ENCODE measurements around the gene NDRG4. TPM values are rescaled to one million over a fixed set of nuclear protein-coding genes. Genes with fewer than 3 reads are reported as not detected.

Gene NDRG4
- polyA plus RNA-seq, 1 of the 3 experiments (the other 2 are of a cell fraction) = 52.0 TPM

DNA sequence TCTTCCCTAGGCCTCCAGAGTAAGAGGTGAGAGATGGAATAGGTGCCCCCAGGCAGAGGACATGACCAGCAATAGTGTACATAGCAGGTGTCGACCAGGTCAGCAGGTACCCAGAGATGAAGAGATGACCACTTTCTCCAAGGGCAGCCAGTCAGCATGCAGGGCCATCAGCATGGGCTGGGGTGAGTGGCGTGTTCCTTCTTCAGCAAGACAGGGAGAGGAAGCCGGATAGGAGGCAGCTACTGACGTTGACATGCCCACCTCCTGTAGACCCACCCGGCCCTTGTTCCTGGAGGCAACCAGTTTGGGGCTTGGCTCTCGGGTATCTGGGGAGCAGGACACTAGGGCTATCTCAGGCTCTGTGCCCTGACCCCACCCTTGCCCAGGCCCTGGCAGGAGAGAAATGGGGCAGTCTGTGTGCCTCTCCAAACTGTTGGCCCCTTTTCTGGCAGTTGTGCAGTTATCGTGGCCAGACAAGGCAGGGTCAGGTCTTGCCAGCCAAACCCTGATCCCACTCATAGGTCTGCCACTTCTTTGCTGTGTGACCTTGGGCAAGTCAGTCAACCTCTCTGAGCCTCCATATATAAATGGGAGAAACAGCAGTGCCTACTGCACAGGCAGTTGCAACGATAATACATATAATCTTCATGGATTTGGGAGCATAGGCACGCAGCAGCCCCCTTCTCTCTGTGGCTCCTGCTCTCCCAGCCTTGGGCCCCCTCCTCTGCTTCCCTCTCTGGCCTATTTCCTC lies 1.4 kb upstream of the NDRG4 start:
- no peak for DNase-seq
- peaks cover 8% of the 10 kb centered on the region; the same call in 1 of the 2 replicates for H3K79me2 ChIP-seq (ENCODE audit: insufficient read depth)
- CTCF ChIA-PET = interaction anchor here (2.0 to 13.4 kb wide), 4 partner anchors 10 to 163 kb away, joined by 6 to 542 read pairs (median 21); no protein-coding TSS in a partner anchor
- H3K27ac ChIP-seq (ENCODE audit: low read depth in 2 of 2, low read length in 1 of 2) = no peak overlapping the region; a peak in 1 of 4 replicates
- no peaks in the 10 kb centered on the region for H3K36me3 ChIP-seq (replicated peaks in 1 of 2; ENCODE audit: control insufficient read depth in 1 of 2, insufficient read depth in 2 of 2, low read length in 1 of 2)
- TF ChIP-seq FOXM1 (IDR thresholded peaks at IDR 0.05; ENCODE audit: low read depth) = no peak
- no peak for TF ChIP-seq YY1 (IDR thresholded peaks at IDR 0.05; ENCODE audit: low read depth)
- TF ChIP-seq RFX5 (IDR thresholded peaks at IDR 0.05; ENCODE audit: low read length) = no peak
- TF ChIP-seq MEF2A (IDR thresholded peaks at IDR 0.05; ENCODE audit: borderline replicate concordance, low read depth) = no peak
- TF ChIP-seq CTCF (IDR thresholded peaks at IDR 0.05) = no peak
- no peak for TF ChIP-seq IRF3 (IDR thresholded peaks at IDR 0.05; ENCODE audit: low read depth, low read length)
- no peak for TF ChIP-seq ZBTB33 (IDR thresholded peaks at IDR 0.05; ENCODE audit: borderline replicate concordance, low read depth)
- no peaks in the 10 kb centered on the region for H3K27me3 ChIP-seq (ENCODE audit: insufficient read depth)
- no peak overlapping the region for H3K4me2 ChIP-seq
- no peaks in the 10 kb centered on the region for H3K9me3 ChIP-seq
- no peaks in the 10 kb centered on the region for H4K20me1 ChIP-seq (ENCODE audit: insufficient read depth)
- H3K4me3 ChIP-seq (ENCODE audit: low read depth in 2 of 2, low read length in 1 of 2) = no peak overlapping the region
- no peaks in the 10 kb centered on the region for H3K9me2 ChIP-seq
- H3K9ac ChIP-seq = no peak overlapping the region
- H3K4me1 ChIP-seq (ENCODE audit: control insufficient read depth in 1 of 2, insufficient read depth in 2 of 2, low read depth in 1 of 2, low read length in 1 of 2) = peaks cover 10 to 49% of the 10 kb centered on the region in 2 experiments; a peak in 3 of 4 replicates
- peaks cover 10% of the 10 kb centered on the region for H3F3A ChIP-seq (replicated peaks; ENCODE audit: insufficient read depth)
- no peak overlapping the region for H2AFZ ChIP-seq (ENCODE audit: low read depth)
- POLR2A ChIA-PET = no interaction called here
- 76% methylated on average over 6 of the region's 9 CpGs for WGBS (ENCODE audit: low lambda C conversion rate)

- ChIA-PET CTCF (interaction anchor here (1.0 to 3.7 kb wide), 6 partner anchors 11 to 162 kb away, joined by 3 to 32 read pairs (median 10); no protein-coding TSS in a partner anchor), POLR2A (interaction anchor here (0.9 to 1.6 kb wide), 3 partner anchors 10 to 130 kb away, joined by 3 to 8 read pairs (median 5); no protein-coding TSS in a partner anchor)
- H3F3A ChIP-seq (replicated peaks; ENCODE audit: insufficient read depth) = peaks cover 10% of the 10 kb centered on the region
- H4K20me1 ChIP-seq (ENCODE audit: insufficient read depth) = no peaks in the 10 kb centered on the region
- no peak overlapping the region for H3K9ac ChIP-seq
- H3K36me3 ChIP-seq (replicated peaks in 1 of 2; ENCODE audit: control insufficient read depth in 1 of 2, insufficient read depth in 2 of 2, low read length in 1 of 2) = peaks cover 0 to 4% of the 10 kb centered on the region in 2 experiments
- no peaks in the 10 kb centered on the region for H3K27me3 ChIP-seq (ENCODE audit: insufficient read depth)
- 79% methylated on average over 9 of the region's 10 CpGs for WGBS (ENCODE audit: low lambda C conversion rate)
- H3K4me1 ChIP-seq (ENCODE audit: control insufficient read depth in 1 of 2, insufficient read depth in 2 of 2, low read depth in 1 of 2, low read length in 1 of 2) = peaks cover 10 to 47% of the 10 kb centered on the region in 2 experiments; a peak in 3 of 4 replicates
- peak overlapping the region in 1 of 2 experiments; percentile 76; a peak in 1 of 4 replicates for H3K4me3 ChIP-seq (ENCODE audit: low read depth in 2 of 2, low read length in 1 of 2)
- no peak for DNase-seq
- H3K9me3 ChIP-seq = no peaks in the 10 kb centered on the region
- H3K27ac ChIP-seq (ENCODE audit: low read depth in 2 of 2, low read length in 1 of 2) = peak overlapping the region in 1 of 2 experiments; percentile 83; a peak in 2 of 4 replicates
- H3K79me2 ChIP-seq (ENCODE audit: insufficient read depth) = peaks cover 8% of the 10 kb centered on the region; the same call in 1 of the 2 replicates
- peak overlapping the region; percentile 98 for H3K4me2 ChIP-seq
- no peaks in the 10 kb centered on the region for H3K9me2 ChIP-seq
- H2AFZ ChIP-seq (ENCODE audit: low read depth) = no peak overlapping the region; the same call in 1 of the 2 replicates
- TF ChIP-seq ELF1 (IDR thresholded peaks at IDR 0.05) (no peak), EP300 (IDR thresholded peaks at IDR 0.05; ENCODE audit: borderline replicate concordance in 1 of 2, low read depth in 1 of 2, low read length in 1 of 2) (no peak), IRF3 (IDR thresholded peaks at IDR 0.05; ENCODE audit: low read depth, low read length) (no peak), RFX5 (IDR thresholded peaks at IDR 0.05; ENCODE audit: low read length) (no peak), USF1 (IDR thresholded peaks at IDR 0.05; ENCODE audit: borderline replicate concordance, low read depth) (no peak), MEF2A (IDR thresholded peaks at IDR 0.05; ENCODE audit: borderline replicate concordance, low read depth) (no peak), SMC3 (IDR thresholded peaks at IDR 0.05; ENCODE audit: low read depth, low read length) (no peak), MXI1 (IDR thresholded peaks at IDR 0.05; ENCODE audit: low read depth, low read length) (no peak), FOSL2 (IDR thresholded peaks at IDR 0.05; ENCODE audit: borderline replicate concordance, low read depth) (no peak), PBX3 (IDR thresholded peaks at IDR 0.05) (no peak), TCF12 (IDR thresholded peaks at IDR 0.05) (no peak), FOXM1 (IDR thresholded peaks at IDR 0.05; ENCODE audit: low read depth) (no peak)
Measured at GRCh38 chr16:58499092-58499511, 841 bp upstream of the NDRG4 start.

Data from SK-N-SH (cell line).